ENCODE measurements around the gene LRRFIP1.

DNA sequence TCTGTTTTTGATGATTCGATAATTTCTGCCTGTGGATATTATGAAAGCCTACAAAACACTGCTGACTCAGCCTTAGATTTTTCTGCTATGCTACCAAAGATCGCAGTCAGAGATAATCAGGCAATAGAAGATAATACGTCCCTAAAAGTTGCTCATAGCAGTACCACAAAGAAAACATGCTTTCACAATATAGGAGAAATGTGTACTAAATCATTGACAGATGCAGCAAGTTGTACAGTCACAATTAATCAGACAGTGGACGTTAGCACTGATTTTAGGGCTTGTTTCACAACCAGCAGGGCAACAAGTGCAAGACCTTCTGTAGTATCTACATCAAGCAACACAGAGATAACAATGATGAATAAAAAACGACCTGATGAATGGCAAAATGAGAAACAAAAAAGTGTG lies 190.7 kb downstream of the LRRFIP1 start:
- TF ChIP-seq CTCF (IDR thresholded peaks at IDR 0.05; ENCODE audit: poor library complexity, severe bottlenecking) (no peak), EZH2 (IDR thresholded peaks at IDR 0.05; ENCODE audit: borderline replicate concordance, insufficient read depth, low read length, poor library complexity, severe bottlenecking) (no peak), MXI1 (conservative IDR thresholded peaks at IDR 0.05; ENCODE audit: poor library complexity, severe bottlenecking) (no peak), EP300 (conservative IDR thresholded peaks at IDR 0.05; ENCODE audit: poor library complexity, severe bottlenecking) (no peak), TAF1 (IDR thresholded peaks at IDR 0.05; ENCODE audit: low read depth) (no peak), POLR2AphosphoS5 (IDR thresholded peaks at IDR 0.05) (no peak)
- TF ChIP-seq, protein P1, sequence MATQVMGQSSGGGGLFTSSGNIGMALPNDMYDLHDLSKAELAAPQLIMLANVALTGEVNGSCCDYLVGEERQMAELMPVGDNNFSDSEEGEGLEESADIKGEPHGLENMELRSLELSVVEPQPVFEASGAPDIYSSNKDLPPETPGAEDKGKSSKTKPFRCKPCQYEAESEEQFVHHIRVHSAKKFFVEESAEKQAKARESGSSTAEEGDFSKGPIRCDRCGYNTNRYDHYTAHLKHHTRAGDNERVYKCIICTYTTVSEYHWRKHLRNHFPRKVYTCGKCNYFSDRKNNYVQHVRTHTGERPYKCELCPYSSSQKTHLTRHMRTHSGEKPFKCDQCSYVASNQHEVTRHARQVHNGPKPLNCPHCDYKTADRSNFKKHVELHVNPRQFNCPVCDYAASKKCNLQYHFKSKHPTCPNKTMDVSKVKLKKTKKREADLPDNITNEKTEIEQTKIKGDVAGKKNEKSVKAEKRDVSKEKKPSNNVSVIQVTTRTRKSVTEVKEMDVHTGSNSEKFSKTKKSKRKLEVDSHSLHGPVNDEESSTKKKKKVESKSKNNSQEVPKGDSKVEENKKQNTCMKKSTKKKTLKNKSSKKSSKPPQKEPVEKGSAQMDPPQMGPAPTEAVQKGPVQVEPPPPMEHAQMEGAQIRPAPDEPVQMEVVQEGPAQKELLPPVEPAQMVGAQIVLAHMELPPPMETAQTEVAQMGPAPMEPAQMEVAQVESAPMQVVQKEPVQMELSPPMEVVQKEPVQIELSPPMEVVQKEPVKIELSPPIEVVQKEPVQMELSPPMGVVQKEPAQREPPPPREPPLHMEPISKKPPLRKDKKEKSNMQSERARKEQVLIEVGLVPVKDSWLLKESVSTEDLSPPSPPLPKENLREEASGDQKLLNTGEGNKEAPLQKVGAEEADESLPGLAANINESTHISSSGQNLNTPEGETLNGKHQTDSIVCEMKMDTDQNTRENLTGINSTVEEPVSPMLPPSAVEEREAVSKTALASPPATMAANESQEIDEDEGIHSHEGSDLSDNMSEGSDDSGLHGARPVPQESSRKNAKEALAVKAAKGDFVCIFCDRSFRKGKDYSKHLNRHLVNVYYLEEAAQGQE (IDR thresholded peaks at IDR 0.05; ENCODE audit: borderline replicate concordance): no peak
